ENCODE data around the gene BTD. TPM values are rescaled to one million over a fixed set of nuclear protein-coding genes. Genes with fewer than 3 reads are reported as not detected.

The BTD gene
- total RNA-seq, 1 donor from 2014 or later: 16.2 TPM

GRCh38 chr3:15631426-15632211 is 30.1 kb downstream of the BTD start:
- no peak overlapping the region for H2AFZ ChIP-seq (ENCODE audit: low read depth, low read length)
- no peak overlapping the region for H3K4me3 ChIP-seq (ENCODE audit: insufficient read depth, low read depth, low read length)
- H3K9ac ChIP-seq (ENCODE audit: low read length): peak overlapping the region; percentile 50
- Mint-ChIP-seq H3K27me3 (ENCODE audit: low read depth, unreplicated experiment) (no peaks in the 10 kb centered on the region), H3K27ac (ENCODE audit: unreplicated experiment) (peak overlapping the region; percentile 99), H3K4me3 (ENCODE audit: unreplicated experiment) (no peak overlapping the region), H3K4me1 (ENCODE audit: low read depth, unreplicated experiment) (peaks cover 43% of the 10 kb centered on the region), H3K36me3 (ENCODE audit: low read depth, unreplicated experiment) (peaks cover 5% of the 10 kb centered on the region), H3K9me3 (ENCODE audit: unreplicated experiment) (no peaks in the 10 kb centered on the region)
- H3K4me1 ChIP-seq (ENCODE audit: insufficient read depth, low read length): peaks cover 64% of the 10 kb centered on the region
- H3K27ac ChIP-seq (ENCODE audit: low read depth, low read length): peak overlapping the region; percentile 91
- no peaks in the 10 kb centered on the region for H4K20me1 ChIP-seq (ENCODE audit: insufficient read depth, low read length)
- DNase-seq (ENCODE audit: low read depth) (no peak), FAIRE-seq (no peak)
- no peaks in the 10 kb centered on the region for H3K27me3 ChIP-seq (ENCODE audit: insufficient read depth, low read length)
- H3K79me2 ChIP-seq (ENCODE audit: insufficient read depth, low read length): no peaks in the 10 kb centered on the region
- no peak for TF ChIP-seq EZH2 (IDR thresholded peaks at IDR 0.05; ENCODE audit: insufficient read depth, low read length)
- TF ChIP-seq, protein P1, sequence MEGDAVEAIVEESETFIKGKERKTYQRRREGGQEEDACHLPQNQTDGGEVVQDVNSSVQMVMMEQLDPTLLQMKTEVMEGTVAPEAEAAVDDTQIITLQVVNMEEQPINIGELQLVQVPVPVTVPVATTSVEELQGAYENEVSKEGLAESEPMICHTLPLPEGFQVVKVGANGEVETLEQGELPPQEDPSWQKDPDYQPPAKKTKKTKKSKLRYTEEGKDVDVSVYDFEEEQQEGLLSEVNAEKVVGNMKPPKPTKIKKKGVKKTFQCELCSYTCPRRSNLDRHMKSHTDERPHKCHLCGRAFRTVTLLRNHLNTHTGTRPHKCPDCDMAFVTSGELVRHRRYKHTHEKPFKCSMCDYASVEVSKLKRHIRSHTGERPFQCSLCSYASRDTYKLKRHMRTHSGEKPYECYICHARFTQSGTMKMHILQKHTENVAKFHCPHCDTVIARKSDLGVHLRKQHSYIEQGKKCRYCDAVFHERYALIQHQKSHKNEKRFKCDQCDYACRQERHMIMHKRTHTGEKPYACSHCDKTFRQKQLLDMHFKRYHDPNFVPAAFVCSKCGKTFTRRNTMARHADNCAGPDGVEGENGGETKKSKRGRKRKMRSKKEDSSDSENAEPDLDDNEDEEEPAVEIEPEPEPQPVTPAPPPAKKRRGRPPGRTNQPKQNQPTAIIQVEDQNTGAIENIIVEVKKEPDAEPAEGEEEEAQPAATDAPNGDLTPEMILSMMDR (IDR thresholded peaks at IDR 0.05; ENCODE audit: insufficient read depth, low read depth, low read length): no peak
- H3K36me3 ChIP-seq (ENCODE audit: insufficient read depth, low read length): no peaks in the 10 kb centered on the region
- H3K9me3 ChIP-seq (ENCODE audit: insufficient read depth, low read depth, low read length): no peaks in the 10 kb centered on the region
- H3K4me2 ChIP-seq (ENCODE audit: low read length): peak overlapping the region; percentile 82

DNA sequence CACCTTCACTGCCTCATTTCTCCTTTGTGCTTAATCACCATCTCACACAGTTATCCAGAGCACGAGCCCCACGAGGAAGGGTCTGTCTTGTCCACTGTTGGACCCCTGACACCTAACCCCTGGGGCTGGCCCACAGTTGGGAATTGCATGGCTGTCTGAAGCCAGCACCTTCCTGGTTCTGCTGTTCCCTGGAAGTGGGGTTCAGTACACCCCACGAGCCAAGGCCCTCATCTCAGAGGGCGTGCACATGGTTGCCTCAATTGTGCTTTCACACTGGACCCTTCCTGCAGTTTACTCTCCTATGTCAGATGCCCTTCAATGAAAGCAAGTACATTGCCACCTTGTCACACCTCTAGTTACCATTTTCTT is 30.7 kb downstream of the BTD start:
- H3K27me3 ChIP-seq (ENCODE audit: insufficient read depth, low read length): no peaks in the 10 kb centered on the region
- no peaks in the 10 kb centered on the region for H3K36me3 ChIP-seq (ENCODE audit: insufficient read depth, low read length)
- peaks cover 45% of the 10 kb centered on the region for H3K4me1 Mint-ChIP-seq (ENCODE audit: low read depth, unreplicated experiment)
- peak overlapping the region; percentile 91 for H3K27ac ChIP-seq (ENCODE audit: low read depth, low read length)
- peaks cover 2% of the 10 kb centered on the region for H3K9me3 Mint-ChIP-seq (ENCODE audit: unreplicated experiment)
- peak overlapping the region; percentile 23 for H3K27ac Mint-ChIP-seq (ENCODE audit: unreplicated experiment)
- TF ChIP-seq, protein P1 (IDR thresholded peaks at IDR 0.05; ENCODE audit: insufficient read depth, low read depth, low read length): no peak
- no peak for TF ChIP-seq EZH2 (IDR thresholded peaks at IDR 0.05; ENCODE audit: insufficient read depth, low read length)
- H3K36me3 Mint-ChIP-seq (ENCODE audit: low read depth, unreplicated experiment): peaks cover 5% of the 10 kb centered on the region
- no peak for FAIRE-seq
- no peak overlapping the region for H3K4me3 ChIP-seq (ENCODE audit: insufficient read depth, low read depth, low read length)
- no peaks in the 10 kb centered on the region for H3K79me2 ChIP-seq (ENCODE audit: insufficient read depth, low read length)
- peaks cover 69% of the 10 kb centered on the region for H3K4me1 ChIP-seq (ENCODE audit: insufficient read depth, low read length)
- H3K9me3 ChIP-seq (ENCODE audit: insufficient read depth, low read depth, low read length): no peaks in the 10 kb centered on the region
- no peaks in the 10 kb centered on the region for H4K20me1 ChIP-seq (ENCODE audit: insufficient read depth, low read length)
- no peaks in the 10 kb centered on the region for H3K27me3 Mint-ChIP-seq (ENCODE audit: low read depth, unreplicated experiment)
- H2AFZ ChIP-seq (ENCODE audit: low read depth, low read length): no peak overlapping the region
- no peak overlapping the region for H3K4me3 Mint-ChIP-seq (ENCODE audit: unreplicated experiment)
- H3K4me2 ChIP-seq (ENCODE audit: low read length): no peak overlapping the region
- no peak for DNase-seq (ENCODE audit: low read depth)
- peak overlapping the region; percentile 50 for H3K9ac ChIP-seq (ENCODE audit: low read length)

DNA sequence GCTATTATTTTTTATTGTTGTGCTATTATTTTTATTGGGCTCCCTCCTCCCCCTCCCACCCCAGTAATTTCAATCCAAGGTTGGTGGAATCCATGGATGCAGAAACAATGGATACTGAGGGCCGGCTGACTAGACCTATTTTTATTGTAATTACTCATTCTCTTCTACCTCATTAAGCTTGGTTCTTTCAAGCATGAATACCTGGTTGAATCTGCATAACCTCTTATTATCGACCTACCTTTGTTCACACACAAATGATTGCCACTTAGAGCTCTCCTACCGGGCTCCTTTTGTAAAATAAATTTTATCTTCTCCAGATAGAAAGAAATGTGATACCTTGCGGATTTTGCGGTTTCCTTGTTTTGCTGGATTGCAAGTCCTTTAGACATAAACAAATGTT is 31.6 kb downstream of the BTD start:
- DNase-seq (ENCODE audit: low read depth) (no peak), FAIRE-seq (no peak)
- Mint-ChIP-seq H3K4me1 (ENCODE audit: low read depth, unreplicated experiment) (peaks cover 54% of the 10 kb centered on the region), H3K27me3 (ENCODE audit: low read depth, unreplicated experiment) (no peaks in the 10 kb centered on the region), H3K27ac (ENCODE audit: unreplicated experiment) (no peak overlapping the region), H3K4me3 (ENCODE audit: unreplicated experiment) (no peak overlapping the region), H3K9me3 (ENCODE audit: unreplicated experiment) (peaks cover 2% of the 10 kb centered on the region), H3K36me3 (ENCODE audit: low read depth, unreplicated experiment) (peaks cover 5% of the 10 kb centered on the region)
- Histone ChIP-seq H3K79me2 (ENCODE audit: insufficient read depth, low read length) (no peaks in the 10 kb centered on the region), H3K27me3 (ENCODE audit: insufficient read depth, low read length) (no peaks in the 10 kb centered on the region), H3K4me1 (ENCODE audit: insufficient read depth, low read length) (peaks cover 78% of the 10 kb centered on the region), H3K36me3 (ENCODE audit: insufficient read depth, low read length) (no peaks in the 10 kb centered on the region), H3K9ac (ENCODE audit: low read length) (no peak overlapping the region), H3K27ac (ENCODE audit: low read depth, low read length) (no peak overlapping the region), H3K4me3 (ENCODE audit: insufficient read depth, low read depth, low read length) (no peak overlapping the region), H3K9me3 (ENCODE audit: insufficient read depth, low read depth, low read length) (no peaks in the 10 kb centered on the region), H4K20me1 (ENCODE audit: insufficient read depth, low read length) (no peaks in the 10 kb centered on the region), H2AFZ (ENCODE audit: low read depth, low read length) (no peak overlapping the region), H3K4me2 (ENCODE audit: low read length) (no peak overlapping the region)
- TF ChIP-seq, protein P1 (IDR thresholded peaks at IDR 0.05; ENCODE audit: insufficient read depth, low read depth, low read length): no peak
- no peak for TF ChIP-seq EZH2 (IDR thresholded peaks at IDR 0.05; ENCODE audit: insufficient read depth, low read length)

Data from astrocyte (in vitro differentiated cells and primary cell).